Bronchial epithelial cell (primary cell): ENCODE data around the gene TSPO. TPM values are rescaled to one million over a fixed set of nuclear protein-coding genes. Genes with fewer than 3 reads are reported as not detected.

Source experiments
- DNase-seq: peaks from one replicate; pipeline ENCODE4 v3.0.0-alpha.2; 2010; ENCODE audit warnings: low read depth
- FAIRE-seq: peaks from 2 replicates; lab custom pipeline; 2011; peaks lifted over from hg19 to GRCh38; lab: Jason Lieb, UNC
- H3K27me3 ChIP-seq: 2 replicates; pipeline ENCODE4 v1.5.1; 2011; ENCODE audit warnings: low read length; ENCODE audit not compliant: control insufficient read depth, insufficient read depth
- H3K36me3 ChIP-seq: 2 replicates; pipeline ENCODE4 v1.5.1; 2011; ENCODE audit warnings: low read length; ENCODE audit not compliant: control insufficient read depth, insufficient read depth
- H3K4me3 ChIP-seq: 2 replicates; pipeline ENCODE4 v1.5.1; 2011; ENCODE audit warnings: mild to moderate bottlenecking, low read depth, low read length, control low read depth
- CTCF ChIP-seq: IDR thresholded peaks from 2 replicates; pipeline ENCODE4 v1.5.1; 2011; ENCODE audit warnings: mild to moderate bottlenecking, moderate library complexity, low read length, control low read depth, inconsistent platforms; ENCODE audit not compliant: insufficient read depth, severe bottlenecking
- total RNA-seq: library from RNA; depleted of rRNA; stranded (reverse); fragments of >200 nt; gene quantifications from 2 replicates; pipeline ENCODE4 v1.2.1, GENCODE V29; 2014

TSPO gene
- total RNA-seq, 1 donor from 2014 or later: 419 TPM

- H3K4me3 ChIP-seq: no peak overlapping the region
- no peak for FAIRE-seq
- H3K36me3 ChIP-seq: no peaks in the 10 kb centered on the region
- no peak for DNase-seq
- TF ChIP-seq CTCF: no peak
- peaks cover 4% of the 10 kb centered on the region for H3K27me3 ChIP-seq
Observed at GRCh38 chr22:43197271-43197941, 46.0 kb downstream of the TSPO start.

- TF ChIP-seq CTCF: no peak
- FAIRE-seq (peak; percentile 13), DNase-seq (no peak)
- Histone ChIP-seq H3K4me3 (no peak overlapping the region), H3K36me3 (no peaks in the 10 kb centered on the region), H3K27me3 (peaks cover 4% of the 10 kb centered on the region)
Observed at GRCh38 chr22:43198126-43198525, 46.8 kb downstream of the TSPO start.

- DNase-seq (no peak), FAIRE-seq (no peak)
- TF ChIP-seq CTCF: no peak
- Histone ChIP-seq H3K4me3 (no peak overlapping the region), H3K27me3 (peaks cover 4% of the 10 kb centered on the region), H3K36me3 (no peaks in the 10 kb centered on the region)
Observed at GRCh38 chr22:43198936-43199335, 47.6 kb downstream of the TSPO start.

- Histone ChIP-seq H3K36me3 (no peaks in the 10 kb centered on the region), H3K4me3 (no peak overlapping the region), H3K27me3 (peaks cover 4% of the 10 kb centered on the region)
- FAIRE-seq: no peak
- TF ChIP-seq CTCF: no peak
- no peak for DNase-seq
Observed at GRCh38 chr22:43199541-43199940, 48.2 kb downstream of the TSPO start.

GRCh38 chr22:43200031-43200430 is 48.7 kb downstream of the TSPO start:
- no peak for FAIRE-seq
- Histone ChIP-seq H3K27me3 (peaks cover 4% of the 10 kb centered on the region), H3K36me3 (no peaks in the 10 kb centered on the region), H3K4me3 (no peak overlapping the region)
- TF ChIP-seq CTCF: no peak
- DNase-seq: no peak

- TF ChIP-seq CTCF: no peak
- no peak for FAIRE-seq
- Histone ChIP-seq H3K36me3 (no peaks in the 10 kb centered on the region), H3K4me3 (no peak overlapping the region), H3K27me3 (peaks cover 4% of the 10 kb centered on the region)
- no peak for DNase-seq
Observed at GRCh38 chr22:43200555-43200954, 49.2 kb downstream of the TSPO start.
